Erythroblast (primary cell): ENCODE results near the gene SPON1.

Experiments used
- GATA1 ChIP-seq: IDR thresholded peaks from 2 replicates; pipeline ENCODE4 v1.6.1; 2011; ENCODE audit warnings: low read depth, mild to moderate bottlenecking, control low read depth, low read length, moderate library complexity
- POLR2A ChIP-seq: IDR thresholded peaks from 2 replicates; pipeline ENCODE4 v1.6.1; 2011; ENCODE audit warnings: mild to moderate bottlenecking, low read length

DNA sequence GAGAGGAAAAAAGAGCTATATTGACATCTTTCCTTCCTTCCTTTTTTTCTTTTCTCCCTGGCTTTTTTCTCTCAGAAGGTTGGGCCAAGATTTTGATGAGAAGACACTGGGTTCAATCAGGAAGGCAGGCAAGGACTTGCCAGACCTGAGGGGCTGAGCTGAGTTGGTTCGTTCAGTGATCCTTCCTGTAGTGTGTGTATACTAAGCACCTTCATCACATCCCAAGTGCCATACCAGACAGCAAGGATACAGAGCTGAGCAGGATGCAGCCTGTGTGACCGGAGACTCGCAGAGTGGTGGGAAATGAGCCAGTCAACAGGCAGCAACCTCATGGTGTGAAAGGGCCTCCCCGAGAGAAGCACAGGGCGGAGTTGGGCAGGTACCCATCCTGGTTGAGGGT, 95.5 kb downstream of the SPON1 start:
- TF ChIP-seq POLR2A: no peak
- no peak for TF ChIP-seq GATA1
